ENCODE data around the gene SMARCAD1.
"Not testable (repeated sequence)": the region's sequence is repeated elsewhere in the genome, so short reads cannot be mapped to it uniquely, and the experiment has no call there.

The SMARCAD1 gene

GRCh38 chr4:94284889-94285288 lies 77.2 kb downstream of the SMARCAD1 start:
- POLR2A ChIA-PET, result no interaction called here
- no peak for DNase-seq (ENCODE audit: low read depth, low spot score)
- H3K4me3 ChIP-seq (ENCODE audit: low read depth, low read length), result no peak overlapping the region
- no peak for TF ChIP-seq CTCF (IDR thresholded peaks at IDR 0.05; ENCODE audit: insufficient read depth, low read length, missing control alignments)
- CTCF ChIA-PET, result no interaction called here

GRCh38 chr4:94285666-94286065 lies 78.0 kb downstream of the SMARCAD1 start:
- no peak for DNase-seq (ENCODE audit: low read depth, low spot score)
- H3K4me3 ChIP-seq (ENCODE audit: low read depth, low read length), result no peak overlapping the region
- ChIA-PET CTCF (interaction anchor here (1.1 kb wide), 1 partner anchor 105 kb away, joined by 3 read pairs; no protein-coding TSS in a partner anchor), POLR2A (no interaction called here)
- TF ChIP-seq CTCF (IDR thresholded peaks at IDR 0.05; ENCODE audit: insufficient read depth, low read length, missing control alignments), result no peak

- POLR2A ChIA-PET, result no interaction called here
- CTCF ChIA-PET, result interaction anchor here (1.3 to 2.6 kb wide), 3 partner anchors 13 to 15 kb away, joined by 3 to 10 read pairs (median 4); no protein-coding TSS in a partner anchor
- no peak overlapping the region for H3K4me3 ChIP-seq (ENCODE audit: low read depth, low read length)
- no peak for TF ChIP-seq CTCF (IDR thresholded peaks at IDR 0.05; ENCODE audit: insufficient read depth, low read length, missing control alignments)
- DNase-seq (ENCODE audit: low read depth, low spot score), result no peak
These were observed 82.6 kb downstream of the SMARCAD1 start for GRCh38 chr4:94290245-94290644.

GRCh38 chr4:94293981-94294380 lies 86.3 kb downstream of the SMARCAD1 start:
- H3K4me3 ChIP-seq (ENCODE audit: low read depth, low read length); POLR2A ChIA-PET; DNase-seq (ENCODE audit: low read depth, low spot score): not testable (repeated sequence)
- CTCF ChIA-PET, result interaction anchor here (1.2 kb wide), 1 partner anchor 112 kb away, joined by 3 read pairs; no protein-coding TSS in a partner anchor

GRCh38 chr4:94295473-94295872 lies 87.8 kb downstream of the SMARCAD1 start:
- CTCF ChIA-PET; H3K4me3 ChIP-seq (ENCODE audit: low read depth, low read length); DNase-seq (ENCODE audit: low read depth, low spot score); POLR2A ChIA-PET: not testable (repeated sequence)

- no peak overlapping the region for H3K4me3 ChIP-seq (ENCODE audit: low read depth, low read length)
- no peak for TF ChIP-seq CTCF (IDR thresholded peaks at IDR 0.05; ENCODE audit: insufficient read depth, low read length, missing control alignments)
- ChIA-PET POLR2A (no interaction called here), CTCF (interaction anchor here (2.1 kb wide), 1 partner anchor 91 kb away, joined by 7 read pairs; no protein-coding TSS in a partner anchor)
- DNase-seq (ENCODE audit: low read depth, low spot score), result no peak
These were observed 91.1 kb downstream of the SMARCAD1 start for GRCh38 chr4:94298725-94299252.

GRCh38 chr4:94302191-94302590 lies 94.5 kb downstream of the SMARCAD1 start:
- DNase-seq (ENCODE audit: low read depth, low spot score), result no peak
- POLR2A ChIA-PET, result no interaction called here
- TF ChIP-seq CTCF (IDR thresholded peaks at IDR 0.05; ENCODE audit: insufficient read depth, low read length, missing control alignments), result no peak

More at GRCh38 chr4:94302191-94302590, 94.5 kb downstream of the SMARCAD1 start:
- CTCF ChIA-PET, result interaction anchor here (0.6 to 6.6 kb wide), 4 partner anchors 88 to 430 kb away, joined by 3 to 54 read pairs (median 4); no protein-coding TSS in a partner anchor
- no peak overlapping the region for H3K4me3 ChIP-seq (ENCODE audit: low read depth, low read length)

Data from AG04449 (cell line).